Measurements from ENCODE around the gene FMN1. TPM values are rescaled to one million over a fixed set of nuclear protein-coding genes. Genes with fewer than 3 reads are reported as not detected.

Gene FMN1
- total and polyA plus RNA-seq, 2 donors from 2014 or later: 0.71 to 44.8 TPM

DNA sequence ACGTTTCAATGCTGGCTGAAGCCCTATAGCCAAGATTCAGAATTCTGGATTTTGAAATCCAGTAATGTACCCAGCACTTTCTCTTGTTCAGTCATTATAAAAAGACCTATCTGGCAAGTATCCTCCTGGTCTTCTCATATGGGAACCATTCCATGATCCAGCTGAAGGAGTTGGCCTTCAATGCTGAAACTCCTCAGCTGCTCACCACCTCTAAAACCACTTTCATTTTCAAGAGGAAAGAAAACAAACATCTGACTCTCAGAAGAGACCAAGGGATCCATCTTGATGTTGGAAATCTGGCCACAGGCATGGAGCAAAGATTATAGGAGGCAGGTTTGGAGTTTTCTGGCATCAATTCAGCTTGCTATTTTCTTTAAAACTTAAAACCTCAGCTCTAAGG, 235.4 kb downstream of the FMN1 start:
- H3K27ac ChIP-seq (ENCODE audit: low read depth in 2 of 2, low read length in 2 of 2): no peak overlapping the region
- H3K4me3 ChIP-seq (ENCODE audit: low read length in 3 of 3): no peak overlapping the region
- no peaks in the 10 kb centered on the region for H3K9me3 ChIP-seq (ENCODE audit: control insufficient read depth in 2 of 3, insufficient read depth in 1 of 3, low read length in 3 of 3)
- DNase-seq (no peak), FAIRE-seq (no peak)
- H3K9ac ChIP-seq (ENCODE audit: low read length in 3 of 3): no peak overlapping the region
- H3K27me3 ChIP-seq (ENCODE audit: control insufficient read depth, insufficient read depth, low read length): no peaks in the 10 kb centered on the region
- TF ChIP-seq, protein P1, sequence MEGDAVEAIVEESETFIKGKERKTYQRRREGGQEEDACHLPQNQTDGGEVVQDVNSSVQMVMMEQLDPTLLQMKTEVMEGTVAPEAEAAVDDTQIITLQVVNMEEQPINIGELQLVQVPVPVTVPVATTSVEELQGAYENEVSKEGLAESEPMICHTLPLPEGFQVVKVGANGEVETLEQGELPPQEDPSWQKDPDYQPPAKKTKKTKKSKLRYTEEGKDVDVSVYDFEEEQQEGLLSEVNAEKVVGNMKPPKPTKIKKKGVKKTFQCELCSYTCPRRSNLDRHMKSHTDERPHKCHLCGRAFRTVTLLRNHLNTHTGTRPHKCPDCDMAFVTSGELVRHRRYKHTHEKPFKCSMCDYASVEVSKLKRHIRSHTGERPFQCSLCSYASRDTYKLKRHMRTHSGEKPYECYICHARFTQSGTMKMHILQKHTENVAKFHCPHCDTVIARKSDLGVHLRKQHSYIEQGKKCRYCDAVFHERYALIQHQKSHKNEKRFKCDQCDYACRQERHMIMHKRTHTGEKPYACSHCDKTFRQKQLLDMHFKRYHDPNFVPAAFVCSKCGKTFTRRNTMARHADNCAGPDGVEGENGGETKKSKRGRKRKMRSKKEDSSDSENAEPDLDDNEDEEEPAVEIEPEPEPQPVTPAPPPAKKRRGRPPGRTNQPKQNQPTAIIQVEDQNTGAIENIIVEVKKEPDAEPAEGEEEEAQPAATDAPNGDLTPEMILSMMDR (IDR thresholded peaks at IDR 0.05; ENCODE audit: borderline replicate concordance, extremely low read depth, insufficient read depth): no peak
- H3K4me1 ChIP-seq (ENCODE audit: control insufficient read depth in 2 of 3, insufficient read depth in 2 of 3, low read depth in 1 of 3, low read length in 3 of 3): peaks cover 0 to 1% (median 0%) of the 10 kb centered on the region in 3 donors
- no peaks in the 10 kb centered on the region for H3K36me3 ChIP-seq (ENCODE audit: control insufficient read depth in 2 of 3, insufficient read depth in 3 of 3, low read length in 3 of 3)
- intact Hi-C loops (cut with DNase I): no loop called here

DNA sequence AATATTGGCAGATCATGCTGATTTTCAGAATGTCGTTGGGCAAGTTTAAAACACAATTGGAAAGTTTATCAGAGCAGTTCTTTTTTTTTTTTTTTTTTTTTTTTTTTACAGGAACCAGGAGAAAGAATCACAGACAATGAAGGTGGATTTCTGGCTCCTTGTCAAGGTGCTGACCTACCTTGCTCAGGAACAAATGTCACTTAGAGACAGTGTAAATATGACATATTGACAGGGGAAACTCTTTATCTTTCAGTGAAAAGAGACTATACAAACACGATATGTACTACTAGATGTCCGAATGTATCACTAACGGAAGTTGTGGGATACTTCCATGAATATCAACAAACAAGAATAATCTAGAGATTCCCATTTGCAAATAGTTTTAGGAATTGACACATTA, 237.3 kb downstream of the FMN1 start:
- no peak for DNase-seq
- H3K27me3 ChIP-seq (ENCODE audit: control insufficient read depth, insufficient read depth, low read length): no peaks in the 10 kb centered on the region
- no peaks in the 10 kb centered on the region for H3K9me3 ChIP-seq (ENCODE audit: control insufficient read depth in 2 of 3, insufficient read depth in 1 of 3, low read length in 3 of 3)
- FAIRE-seq: no peak
- TF ChIP-seq, protein P1 (IDR thresholded peaks at IDR 0.05; ENCODE audit: borderline replicate concordance, extremely low read depth, insufficient read depth): no peak
- H3K9ac ChIP-seq (ENCODE audit: low read length in 3 of 3): no peak overlapping the region
- peaks cover 0 to 8% (median 5%) of the 10 kb centered on the region in 3 donors for H3K4me1 ChIP-seq (ENCODE audit: control insufficient read depth in 2 of 3, insufficient read depth in 2 of 3, low read depth in 1 of 3, low read length in 3 of 3)
- intact Hi-C loops (cut with DNase I): no loop called here
- no peak overlapping the region for H3K27ac ChIP-seq (ENCODE audit: low read depth in 2 of 2, low read length in 2 of 2)
- no peak overlapping the region for H3K4me3 ChIP-seq (ENCODE audit: low read length in 3 of 3)
- no peaks in the 10 kb centered on the region for H3K36me3 ChIP-seq (ENCODE audit: control insufficient read depth in 2 of 3, insufficient read depth in 3 of 3, low read length in 3 of 3)

DNA sequence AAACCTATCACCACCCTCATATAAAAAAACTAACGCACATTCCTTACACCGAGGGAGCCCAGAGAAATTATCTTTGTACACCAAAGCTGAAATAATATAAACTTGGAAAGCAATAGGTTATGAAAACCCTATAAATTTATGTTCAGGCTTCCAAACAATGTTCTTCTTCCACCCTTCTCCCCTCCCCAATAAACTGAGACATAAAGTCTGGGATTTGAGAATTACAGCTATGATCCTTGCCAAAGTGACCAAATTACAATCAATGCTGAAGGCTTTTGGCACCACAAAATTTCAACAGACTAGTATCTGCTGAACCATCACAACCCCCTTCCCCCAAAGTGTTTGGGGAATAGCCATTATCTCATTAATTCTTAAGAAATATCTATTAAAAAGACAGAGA, 237.8 kb downstream of the FMN1 start:
- intact Hi-C loops (cut with DNase I): no loop called here
- FAIRE-seq: no peak

More for the DNA sequence above, 237.8 kb downstream of the FMN1 start:
- Histone ChIP-seq H3K4me1 (ENCODE audit: control insufficient read depth in 2 of 3, insufficient read depth in 2 of 3, low read depth in 1 of 3, low read length in 3 of 3) (peaks cover 0 to 8% (median 5%) of the 10 kb centered on the region in 3 donors), H3K36me3 (ENCODE audit: control insufficient read depth in 2 of 3, insufficient read depth in 3 of 3, low read length in 3 of 3) (no peaks in the 10 kb centered on the region), H3K27ac (ENCODE audit: low read depth in 2 of 2, low read length in 2 of 2) (no peak overlapping the region), H3K9me3 (ENCODE audit: control insufficient read depth in 2 of 3, insufficient read depth in 1 of 3, low read length in 3 of 3) (no peaks in the 10 kb centered on the region), H3K9ac (ENCODE audit: low read length in 3 of 3) (no peak overlapping the region), H3K27me3 (ENCODE audit: control insufficient read depth, insufficient read depth, low read length) (no peaks in the 10 kb centered on the region), H3K4me3 (ENCODE audit: low read length in 3 of 3) (no peak overlapping the region)
- TF ChIP-seq, protein P1 (IDR thresholded peaks at IDR 0.05; ENCODE audit: borderline replicate concordance, extremely low read depth, insufficient read depth): no peak
- no peak for DNase-seq
